ENCODE data around the gene PRDX5. TPM values are rescaled to one million over a fixed set of nuclear protein-coding genes. Genes with fewer than 3 reads are reported as not detected.

Gene PRDX5
- 100 to 1,000 TPM in 1 of 2 experiments, 10 to 100 TPM in 1; 97.4 to 106 TPM for total RNA-seq

DNA sequence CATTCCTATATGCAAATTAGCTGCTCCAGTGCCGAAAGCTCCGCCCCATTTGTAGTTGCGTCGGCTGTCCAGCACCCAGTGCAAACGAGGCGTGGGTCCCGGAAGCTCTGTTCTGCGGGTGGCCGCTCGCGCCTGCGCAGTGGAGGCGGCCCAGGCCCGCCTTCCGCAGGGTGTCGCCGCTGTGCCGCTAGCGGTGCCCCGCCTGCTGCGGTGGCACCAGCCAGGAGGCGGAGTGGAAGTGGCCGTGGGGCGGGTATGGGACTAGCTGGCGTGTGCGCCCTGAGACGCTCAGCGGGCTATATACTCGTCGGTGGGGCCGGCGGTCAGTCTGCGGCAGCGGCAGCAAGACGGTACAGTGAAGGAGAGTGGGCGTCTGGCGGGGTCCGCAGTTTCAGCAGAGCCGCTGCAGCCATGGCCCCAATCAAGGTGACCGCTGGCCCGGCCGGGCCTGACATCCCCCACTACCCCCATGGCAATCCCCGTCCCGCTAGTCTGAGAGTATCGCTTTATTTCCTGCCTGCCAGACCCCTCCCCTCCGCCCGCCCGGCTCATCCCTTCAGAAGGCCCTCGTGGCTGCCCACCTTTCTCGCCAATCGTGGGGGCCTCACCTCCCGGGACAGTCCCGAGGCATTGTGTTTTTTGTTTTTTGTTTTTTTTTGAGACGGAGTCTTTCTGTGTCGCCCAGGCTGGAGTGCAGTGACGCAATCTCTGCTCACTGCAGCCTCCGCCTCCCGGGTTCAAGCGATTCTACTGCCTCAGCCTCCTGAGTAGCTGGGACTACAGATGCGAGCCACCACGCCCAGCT is at the start of gene PRDX5:
TSS of gene PRDX5 (plus strand) at position 161 of the 805 bp plus-strand sequence. CDS start at position 256, 95 bp downstream.
- CTCF ChIA-PET = interaction anchor here (0.6 to 5.0 kb wide), 22 partner anchors 9 to 318 kb away, joined by 3 to 54 read pairs (median 4); partner anchors contain the start of genes ESRRA, FERMT3, PLCB3 and STIP1
- Mint-ChIP-seq H3K4me1 (peaks cover 35% of the 10 kb centered on the region), H3K27ac (peak within 1 kb of the TSS; percentile 99)

DNA sequence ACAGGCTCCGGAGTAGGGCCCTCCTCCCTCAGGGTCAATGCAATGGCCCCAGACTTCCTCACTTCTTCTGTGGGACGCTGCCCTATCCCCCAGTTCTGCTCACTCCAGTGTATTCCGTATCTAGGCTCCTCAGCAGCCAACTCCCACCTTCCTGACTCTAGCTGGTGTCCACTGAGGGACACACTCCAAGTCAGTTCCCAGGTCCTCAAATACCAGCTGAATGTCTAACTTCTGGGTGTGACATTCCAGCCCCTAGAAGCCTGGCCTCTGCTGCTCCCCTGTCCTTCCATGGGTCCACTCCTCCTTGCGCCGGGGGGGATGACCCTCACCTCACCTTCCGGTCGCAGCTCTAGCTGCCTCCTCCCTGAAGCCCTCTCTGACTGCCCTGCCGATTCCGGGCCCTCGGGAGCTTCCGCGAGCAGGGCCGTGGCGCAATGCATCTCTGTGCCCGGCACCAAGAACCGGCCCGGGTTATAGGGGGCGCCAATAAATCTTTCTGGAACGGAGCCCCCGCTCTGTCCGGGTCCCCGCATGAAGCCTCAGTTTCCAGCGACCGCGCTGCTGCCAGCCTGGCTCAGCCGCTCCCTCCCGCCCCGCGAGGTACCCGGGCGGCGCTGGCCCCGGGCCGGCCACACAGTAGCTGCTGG is 48.9 kb upstream of the PRDX5 start:
- H3K27me3 Mint-ChIP-seq = no peaks in the 10 kb centered on the region
- no peaks in the 10 kb centered on the region for H3K9me3 Mint-ChIP-seq
- CTCF ChIA-PET = interaction anchor here (0.7 to 12.3 kb wide), 10 partner anchors 8 to 82 kb away, joined by 3 to 162 read pairs (median 6); partner anchors contain the start of genes BAD, CATSPERZ, GPR137 and PLCB3
- DNase-seq = peak; percentile 51
- H3K4me3 Mint-ChIP-seq = peak overlapping the region; percentile 88
- peaks cover 3% of the 10 kb centered on the region for H3K36me3 Mint-ChIP-seq (ENCODE audit: low read depth)
- POLR2A ChIA-PET = interaction anchor here (0.6 to 1.3 kb wide), 3 partner anchors 16 to 34 kb away, joined by 3 to 4 read pairs (median 4); partner anchors contain the start of gene BAD
- H3K27ac Mint-ChIP-seq = peak overlapping the region; percentile 92
- H3K4me1 Mint-ChIP-seq = peaks cover 26% of the 10 kb centered on the region

More for the DNA sequence above, at the start of gene PRDX5:
- POLR2A ChIA-PET = interaction anchor here (0.5 to 1.4 kb wide), 7 partner anchors 11 to 131 kb away, joined by 3 to 12 read pairs (median 5); partner anchors contain the start of genes BAD and FERMT3
- Mint-ChIP-seq H3K27me3 (no peaks in the 10 kb centered on the region), H3K4me3 (peak within 1 kb of the TSS; percentile 94), H3K36me3 (ENCODE audit: low read depth) (peaks cover 26% of the 10 kb centered on the region), H3K9me3 (no peaks in the 10 kb centered on the region)
- DNase-seq = peak; percentile 96

DNA sequence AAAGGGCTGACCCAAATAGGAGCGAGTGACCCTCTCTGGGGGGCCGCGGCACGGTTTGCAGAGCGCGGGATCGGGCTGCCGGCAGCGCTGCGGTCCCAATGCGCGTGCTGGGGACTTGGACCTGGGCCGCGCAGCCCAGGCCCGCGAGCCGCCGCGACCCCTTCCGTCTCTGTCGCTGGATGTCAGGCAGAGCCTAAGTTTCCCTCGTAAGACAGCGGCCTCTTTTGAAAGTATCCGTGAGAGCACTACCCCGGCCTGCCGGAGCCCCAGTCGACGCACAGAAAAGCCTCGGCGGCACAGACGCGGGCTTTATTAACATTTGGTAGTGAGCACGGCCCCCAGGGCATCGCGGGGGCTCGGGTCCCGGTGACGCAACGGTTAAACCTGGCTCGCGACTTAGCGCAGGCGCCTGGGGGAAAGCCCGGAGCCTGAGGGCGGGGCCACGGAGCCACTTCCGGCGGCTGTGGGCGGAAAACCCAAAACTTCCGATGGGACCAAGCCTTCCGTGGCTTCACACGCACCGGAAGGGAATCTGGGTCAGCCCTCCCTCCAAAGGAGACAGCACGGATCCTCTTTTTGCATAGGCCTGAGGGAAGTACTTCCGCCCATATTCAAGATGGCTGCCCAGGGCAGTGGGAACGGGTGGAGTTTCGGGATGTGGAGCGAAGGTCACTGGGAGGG is 48.2 kb upstream of the PRDX5 start:
- peak; percentile 97 for DNase-seq
- Mint-ChIP-seq H3K27ac (peak overlapping the region; percentile 92), H3K27me3 (no peaks in the 10 kb centered on the region), H3K4me3 (peak overlapping the region; percentile 88), H3K9me3 (no peaks in the 10 kb centered on the region), H3K4me1 (peaks cover 26% of the 10 kb centered on the region), H3K36me3 (ENCODE audit: low read depth) (peaks cover 5% of the 10 kb centered on the region)
- POLR2A ChIA-PET = interaction anchor here (0.7 to 1.3 kb wide), 3 partner anchors 15 to 70 kb away, joined by 3 to 4 read pairs (median 4); partner anchors contain the start of genes BAD and CCDC88B
- CTCF ChIA-PET = interaction anchor here (0.8 to 12.3 kb wide), 12 partner anchors 9 to 83 kb away, joined by 3 to 162 read pairs (median 6); partner anchors contain the start of genes BAD, CATSPERZ, FERMT3 and GPR137

DNA sequence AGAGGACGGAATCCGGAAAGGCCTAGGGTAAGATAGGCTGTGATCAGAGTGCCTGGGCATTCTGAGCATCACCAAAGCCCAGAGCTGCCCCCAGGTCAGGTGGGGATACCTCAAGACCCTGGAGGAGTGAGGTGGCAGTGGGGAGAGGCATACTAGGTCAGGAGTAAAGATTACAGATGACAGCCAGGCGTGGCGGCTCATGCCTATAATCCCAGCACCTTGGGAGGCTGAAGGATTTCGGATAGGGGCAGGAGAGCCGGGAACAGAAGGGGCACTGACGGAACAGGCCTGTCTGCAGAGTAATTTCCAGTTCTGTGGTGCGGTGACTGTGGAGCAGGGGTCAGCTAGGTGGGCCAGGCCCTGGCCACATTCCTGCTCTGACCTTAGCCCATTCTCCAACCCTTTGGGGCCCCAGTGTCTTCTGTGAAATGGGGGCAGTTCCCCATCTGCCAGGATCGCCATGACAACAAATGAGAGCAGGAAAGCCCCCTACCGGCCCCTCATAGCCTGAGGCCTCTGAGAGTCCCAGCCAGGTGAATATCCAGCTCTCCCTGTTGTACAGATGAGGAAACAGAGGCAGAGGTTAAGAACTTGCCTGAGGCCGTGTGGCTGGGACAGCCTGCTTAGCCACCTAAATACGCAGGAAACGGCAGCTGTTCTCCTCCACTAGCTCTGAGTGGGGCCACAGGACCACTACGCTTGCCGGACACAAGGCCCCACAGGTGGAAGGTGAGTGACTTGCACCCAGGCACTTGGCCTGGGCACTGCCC is 42.7 kb upstream of the PRDX5 start:
- CTCF ChIA-PET = interaction anchor here (0.9 to 1.7 kb wide), 8 partner anchors 10 to 57 kb away, joined by 3 to 5 read pairs (median 3); partner anchors contain the start of gene PPP1R14B
- H3K27me3 Mint-ChIP-seq = no peaks in the 10 kb centered on the region
- POLR2A ChIA-PET = no interaction called here
- H3K4me1 Mint-ChIP-seq = peaks cover 8% of the 10 kb centered on the region
- no peak overlapping the region for H3K27ac Mint-ChIP-seq
- H3K4me3 Mint-ChIP-seq = no peak overlapping the region
- H3K9me3 Mint-ChIP-seq = no peaks in the 10 kb centered on the region
- no peak for DNase-seq
- H3K36me3 Mint-ChIP-seq (ENCODE audit: low read depth) = peaks cover 13% of the 10 kb centered on the region

DNA sequence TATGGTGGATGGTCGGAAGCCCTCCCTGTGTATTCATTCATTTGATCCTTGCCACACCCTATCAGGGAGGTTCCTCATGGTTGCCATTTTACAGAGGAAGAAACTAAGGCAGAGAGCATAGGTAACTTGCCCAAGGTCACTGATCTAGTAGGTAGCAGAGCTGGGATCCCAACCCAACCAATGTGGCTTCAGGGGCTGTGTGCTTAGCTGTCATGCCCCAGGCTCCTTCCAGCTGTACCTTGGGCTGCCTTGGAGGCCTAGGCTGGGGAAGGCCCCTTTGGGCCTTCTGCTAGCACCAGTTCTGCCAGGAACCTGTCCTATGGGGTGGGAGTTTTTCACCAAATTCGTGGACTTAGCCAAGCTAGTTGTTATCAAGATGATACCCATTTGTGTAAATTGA is 42.1 kb upstream of the PRDX5 start:
- peaks cover 8% of the 10 kb centered on the region for H3K4me1 Mint-ChIP-seq
- no peak for DNase-seq
- H3K36me3 Mint-ChIP-seq (ENCODE audit: low read depth) = peaks cover 13% of the 10 kb centered on the region
- H3K27ac Mint-ChIP-seq = no peak overlapping the region
- no peaks in the 10 kb centered on the region for H3K9me3 Mint-ChIP-seq
- POLR2A ChIA-PET = no interaction called here
- H3K27me3 Mint-ChIP-seq = no peaks in the 10 kb centered on the region
- CTCF ChIA-PET = interaction anchor here (0.9 to 1.7 kb wide), 8 partner anchors 9 to 57 kb away, joined by 3 to 5 read pairs (median 3); partner anchors contain the start of gene PPP1R14B
- no peak overlapping the region for H3K4me3 Mint-ChIP-seq

DNA sequence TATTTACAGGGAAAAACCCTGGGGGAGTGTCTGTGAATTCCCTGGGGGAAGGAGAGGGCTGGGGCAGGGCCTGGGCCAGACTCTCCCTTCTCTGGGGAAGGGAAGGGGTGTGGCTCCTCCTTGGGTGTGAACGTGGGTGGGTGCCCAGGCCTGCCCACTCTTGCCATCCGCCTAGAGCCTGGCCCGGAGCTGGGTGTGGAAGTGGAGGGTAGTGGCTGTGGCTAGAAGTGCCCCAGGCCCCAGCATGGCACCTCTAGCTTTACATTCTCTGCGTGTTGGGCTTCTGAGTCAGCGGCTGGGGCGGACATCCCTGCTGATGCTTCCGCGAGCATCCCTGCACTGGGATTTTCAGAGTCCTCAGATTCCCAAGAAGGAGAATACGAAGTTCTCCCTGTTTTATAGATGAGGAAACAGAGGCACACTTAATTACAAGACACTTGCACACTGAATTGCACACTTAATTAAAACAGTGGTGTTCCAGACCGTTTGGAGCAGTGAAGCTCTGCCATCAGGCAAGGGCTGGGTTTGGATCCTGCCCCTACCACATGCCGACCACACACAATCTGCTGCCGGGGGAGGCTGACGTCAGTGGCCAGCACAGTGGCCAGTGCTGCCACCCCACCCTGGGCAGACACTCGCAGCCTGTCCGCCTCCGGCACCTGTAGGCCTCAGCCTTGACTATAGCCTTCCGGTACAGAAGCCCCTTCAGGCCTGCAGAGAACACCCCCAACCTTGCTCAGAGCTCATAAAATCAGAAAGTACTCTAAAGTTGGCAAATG is 41.1 kb upstream of the PRDX5 start:
- H3K27ac Mint-ChIP-seq = peak overlapping the region; percentile 13
- H3K9me3 Mint-ChIP-seq = no peaks in the 10 kb centered on the region
- no peak for DNase-seq
- H3K27me3 Mint-ChIP-seq = no peaks in the 10 kb centered on the region
- H3K4me3 Mint-ChIP-seq = no peak overlapping the region
- peaks cover 19% of the 10 kb centered on the region for H3K36me3 Mint-ChIP-seq (ENCODE audit: low read depth)
- peaks cover 12% of the 10 kb centered on the region for H3K4me1 Mint-ChIP-seq
- ChIA-PET CTCF (interaction anchor here (1.0 to 1.5 kb wide), 8 partner anchors 8 to 56 kb away, joined by 3 to 4 read pairs (median 3); no protein-coding TSS in a partner anchor), POLR2A (no interaction called here)

DNA sequence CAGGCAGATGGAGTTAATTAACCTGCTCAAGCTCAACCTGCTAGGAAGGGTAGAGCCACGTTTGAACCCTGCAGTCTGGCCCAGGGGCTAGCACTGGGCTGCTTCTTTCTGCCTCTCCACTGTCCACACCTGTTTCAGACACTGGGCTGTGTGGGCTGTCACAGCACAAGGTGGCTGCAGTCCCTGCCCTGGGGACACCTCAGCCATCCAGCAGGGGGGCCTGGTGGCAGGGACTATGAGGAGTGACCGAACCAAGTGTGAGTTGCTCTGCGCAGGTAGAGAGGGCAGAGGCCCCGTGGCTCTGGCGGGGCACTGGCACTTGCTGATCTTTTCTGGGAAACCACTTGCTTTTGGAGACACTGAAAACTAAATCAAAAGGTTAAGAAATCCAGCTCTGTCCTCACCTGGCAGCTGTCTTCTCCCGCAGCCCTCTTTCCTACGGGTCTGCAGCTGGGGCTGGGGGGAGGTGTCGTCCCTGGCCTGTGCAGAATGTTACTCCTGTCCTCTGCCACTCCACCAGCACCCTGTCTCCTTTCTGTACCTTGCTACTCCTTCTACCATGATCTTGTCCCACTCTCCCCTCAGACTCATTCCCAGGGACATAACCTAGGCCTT is 39.2 kb upstream of the PRDX5 start:
- no peaks in the 10 kb centered on the region for H3K9me3 Mint-ChIP-seq
- ChIA-PET CTCF (interaction anchor here (0.7 to 10.4 kb wide), 3 partner anchors 10 to 28 kb away, joined by 3 to 92 read pairs (median 3); partner anchors contain the start of genes CATSPERZ and ESRRA), POLR2A (no interaction called here)
- no peaks in the 10 kb centered on the region for H3K27me3 Mint-ChIP-seq
- peaks cover 16% of the 10 kb centered on the region for H3K4me1 Mint-ChIP-seq
- no peak overlapping the region for H3K4me3 Mint-ChIP-seq
- no peak overlapping the region for H3K27ac Mint-ChIP-seq
- no peak for DNase-seq
- H3K36me3 Mint-ChIP-seq (ENCODE audit: low read depth) = peaks cover 25% of the 10 kb centered on the region

DNA sequence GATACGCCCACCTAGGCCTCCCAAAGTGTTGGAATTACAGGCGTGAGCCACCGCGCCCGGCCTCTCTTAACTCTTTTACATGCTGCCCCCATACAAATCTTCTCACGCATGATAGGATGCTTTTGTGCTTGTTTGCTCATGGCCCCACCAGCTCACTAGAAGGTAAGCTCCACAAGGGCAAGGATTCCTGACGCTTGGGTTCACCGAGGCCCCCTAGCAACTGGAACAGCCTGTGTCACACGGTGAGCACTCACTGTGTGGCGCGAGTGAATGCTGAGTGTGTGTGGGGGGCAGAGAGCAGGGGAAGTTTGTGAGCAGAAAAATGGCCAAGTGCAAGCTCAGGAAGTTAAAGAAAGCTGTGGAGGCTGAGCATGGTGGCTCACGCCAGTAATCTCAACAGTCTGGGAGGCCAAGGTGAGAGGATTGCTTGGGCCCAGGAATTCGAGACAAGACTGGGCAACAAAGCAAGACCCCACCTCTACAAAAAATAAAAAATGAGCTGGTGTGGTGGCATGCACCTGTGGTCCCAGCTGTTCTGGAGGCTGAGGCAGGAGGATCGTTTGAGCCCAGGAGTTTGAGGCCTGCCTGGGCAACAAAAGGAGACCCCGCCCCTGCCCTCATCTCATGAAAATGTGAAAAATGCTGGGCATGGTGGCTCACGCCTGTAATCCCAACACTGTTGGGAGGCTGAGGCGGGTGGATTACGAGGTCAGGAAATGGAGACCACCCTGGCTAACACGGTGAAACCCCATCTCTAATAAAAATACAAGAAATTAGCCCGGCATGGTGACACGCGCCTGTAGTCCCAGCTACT is 35.8 kb upstream of the PRDX5 start:
- ChIA-PET POLR2A (no interaction called here), CTCF (interaction anchor here (1.2 to 10.4 kb wide), 6 partner anchors 8 to 75 kb away, joined by 3 to 92 read pairs (median 10); partner anchors contain the start of genes CATSPERZ, ESRRA, FERMT3 and PLCB3)
- no peaks in the 10 kb centered on the region for H3K9me3 Mint-ChIP-seq
- no peaks in the 10 kb centered on the region for H3K27me3 Mint-ChIP-seq
- H3K27ac Mint-ChIP-seq = peak overlapping the region; percentile 46
- H3K36me3 Mint-ChIP-seq (ENCODE audit: low read depth) = peaks cover 20% of the 10 kb centered on the region
- no peak overlapping the region for H3K4me3 Mint-ChIP-seq
- DNase-seq = no peak
- peaks cover 28% of the 10 kb centered on the region for H3K4me1 Mint-ChIP-seq

DNA sequence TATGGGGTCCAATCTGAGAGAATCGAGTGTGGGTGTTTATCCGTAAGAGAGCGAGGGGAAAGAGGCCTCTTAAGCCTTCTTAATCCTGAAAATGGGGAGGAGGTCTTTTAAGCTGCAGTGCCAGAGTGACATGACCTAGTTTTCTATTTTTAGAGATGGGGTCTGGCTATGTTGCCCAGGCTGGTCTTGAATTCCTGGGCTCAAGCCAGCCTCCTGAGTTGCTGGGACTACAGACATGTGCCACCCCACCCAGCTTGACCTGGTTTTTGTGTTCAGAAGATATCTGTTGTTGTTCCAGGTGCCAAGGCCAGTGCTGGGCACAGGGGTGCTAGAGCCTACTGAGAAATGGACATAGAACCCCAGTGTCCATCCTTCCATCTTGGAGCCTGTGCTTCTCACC is 34.8 kb upstream of the PRDX5 start:
- Mint-ChIP-seq H3K36me3 (ENCODE audit: low read depth) (peaks cover 20% of the 10 kb centered on the region), H3K9me3 (no peaks in the 10 kb centered on the region), H3K4me1 (peaks cover 30% of the 10 kb centered on the region), H3K27me3 (no peaks in the 10 kb centered on the region), H3K27ac (peak overlapping the region; percentile 61), H3K4me3 (peak overlapping the region; percentile 82)
- CTCF ChIA-PET = interaction anchor here (0.8 to 10.4 kb wide), 7 partner anchors 9 to 79 kb away, joined by 3 to 92 read pairs (median 5); partner anchors contain the start of genes CATSPERZ, ESRRA, FERMT3 and PLCB3
- DNase-seq = no peak
- POLR2A ChIA-PET = no interaction called here
